ENCODE results near the gene DHX35.
A peak's percentile ranks its signal among the peaks of the same experiment; 100 is the strongest.

DHX35 gene, protein sequence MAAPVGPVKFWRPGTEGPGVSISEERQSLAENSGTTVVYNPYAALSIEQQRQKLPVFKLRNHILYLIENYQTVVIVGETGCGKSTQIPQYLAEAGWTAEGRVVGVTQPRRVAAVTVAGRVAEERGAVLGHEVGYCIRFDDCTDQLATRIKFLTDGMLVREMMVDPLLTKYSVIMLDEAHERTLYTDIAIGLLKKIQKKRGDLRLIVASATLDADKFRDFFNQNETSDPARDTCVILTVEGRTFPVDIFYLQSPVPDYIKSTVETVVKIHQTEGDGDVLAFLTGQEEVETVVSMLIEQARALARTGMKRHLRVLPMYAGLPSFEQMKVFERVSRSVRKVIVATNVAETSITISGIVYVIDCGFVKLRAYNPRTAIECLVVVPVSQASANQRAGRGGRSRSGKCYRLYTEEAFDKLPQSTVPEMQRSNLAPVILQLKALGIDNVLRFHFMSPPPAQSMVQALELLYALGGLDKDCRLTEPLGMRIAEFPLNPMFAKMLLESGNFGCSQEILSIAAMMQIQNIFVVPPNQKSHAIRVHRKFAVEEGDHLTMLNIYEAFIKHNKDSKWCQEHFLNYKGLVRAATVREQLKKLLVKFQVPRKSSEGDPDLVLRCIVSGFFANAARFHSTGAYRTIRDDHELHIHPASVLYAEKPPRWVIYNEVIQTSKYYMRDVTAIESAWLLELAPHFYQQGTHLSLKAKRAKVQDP

DNA sequence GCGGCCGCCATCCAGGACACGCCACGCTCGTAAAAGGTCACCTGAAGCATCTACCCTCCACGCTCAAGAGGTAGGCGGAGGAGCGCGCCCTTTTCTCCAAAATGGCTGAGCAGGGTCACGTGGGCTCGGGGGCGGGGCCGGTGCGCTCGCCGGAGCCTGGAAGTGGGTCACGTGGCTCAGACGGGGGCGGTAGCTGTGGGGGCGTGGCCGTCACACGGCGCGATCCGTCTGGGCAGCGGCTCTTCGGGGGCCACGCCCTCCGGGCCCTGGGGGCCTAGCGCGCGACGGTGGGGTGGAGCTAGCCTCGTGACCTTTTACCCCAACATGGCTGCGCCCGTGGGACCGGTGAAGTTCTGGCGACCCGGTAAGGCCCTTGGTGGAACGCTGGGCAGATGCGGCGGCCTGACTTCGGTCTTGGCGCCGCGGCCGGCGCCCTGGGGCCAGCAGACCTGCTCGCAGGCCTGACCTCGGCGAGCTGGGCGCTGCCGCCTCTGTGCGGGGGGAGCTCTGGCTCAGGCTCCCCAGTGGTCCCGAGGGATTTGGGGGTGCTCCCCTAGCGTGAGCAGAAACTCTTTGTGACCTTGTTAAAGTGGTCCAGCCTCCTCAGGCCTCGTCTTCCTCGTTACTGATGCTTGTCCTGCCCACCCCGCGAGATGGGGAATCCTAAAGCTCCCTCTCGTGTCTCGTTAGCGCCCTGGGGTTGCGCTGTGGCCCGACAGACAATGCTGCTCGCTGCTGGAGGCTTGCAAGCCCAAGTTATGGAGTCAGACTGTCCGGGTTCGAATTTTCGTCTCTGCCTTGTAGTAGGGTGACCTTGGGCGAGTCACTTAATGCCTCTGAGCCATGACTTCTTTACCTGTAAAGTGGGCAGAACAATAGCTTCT lies at the start of gene DHX35:
Gene DHX35 (plus strand): TSS at position 301 of the 884 bp plus-strand sequence. CDS start 24 bp downstream, at position 325.
- DNase-seq (ENCODE audit: low read depth, low spot score) = peak; percentile 99

- no peak for DNase-seq (ENCODE audit: low read depth, low spot score)
Observed at GRCh38 chr20:38915355-38915754, 46.8 kb upstream of the DHX35 start.

DNA sequence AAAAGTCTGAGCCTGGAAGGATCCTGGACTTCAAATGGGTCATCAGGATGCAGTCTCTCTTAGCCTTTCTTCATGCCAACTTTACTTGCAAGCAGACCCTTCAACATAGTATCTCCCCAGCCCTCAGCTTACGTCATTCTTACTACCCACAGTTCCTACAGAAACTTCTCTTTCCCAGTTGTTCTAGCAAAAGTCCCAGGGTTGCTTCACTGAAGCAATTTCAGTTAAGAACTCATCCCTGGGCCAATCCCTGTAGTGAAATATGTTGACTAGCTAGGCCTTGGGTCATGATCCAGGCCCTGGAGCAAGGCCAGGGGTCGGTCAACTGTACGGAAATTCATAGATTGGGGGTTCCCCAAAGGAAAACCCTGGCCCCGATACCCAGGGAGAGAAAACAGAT lies 44.5 kb upstream of the DHX35 start:
- no peak for DNase-seq (ENCODE audit: low read depth, low spot score)

GRCh38 chr20:38918172-38918571 lies 44.0 kb upstream of the DHX35 start:
- no peak for DNase-seq (ENCODE audit: low read depth, low spot score)

GRCh38 chr20:38919683-38920082 lies 42.5 kb upstream of the DHX35 start:
- no peak for DNase-seq (ENCODE audit: low read depth, low spot score)

GRCh38 chr20:38920411-38920810 lies 41.7 kb upstream of the DHX35 start:
- DNase-seq (ENCODE audit: low read depth, low spot score) = no peak

GRCh38 chr20:38920851-38921250 lies 41.3 kb upstream of the DHX35 start:
- DNase-seq (ENCODE audit: low read depth, low spot score) = peak; percentile 81

DNA sequence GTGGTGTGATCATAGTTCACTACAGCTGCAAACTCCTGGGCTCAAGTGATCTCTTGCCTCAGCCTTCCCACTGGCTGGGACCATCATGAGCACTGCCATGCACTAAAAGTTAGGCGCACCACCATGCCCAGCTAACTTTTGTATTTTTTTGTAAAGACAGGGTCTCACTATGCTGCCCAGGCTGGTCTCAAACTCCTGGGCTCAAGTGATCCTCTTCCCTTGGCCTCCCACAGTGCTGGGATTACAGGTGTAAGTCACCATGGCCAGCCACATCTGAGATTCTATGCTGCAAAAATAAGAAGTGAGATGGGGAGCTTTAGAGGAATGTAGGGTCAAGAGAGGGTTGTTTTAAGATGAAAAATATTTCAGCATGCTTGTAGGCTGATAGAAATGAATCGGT lies 37.4 kb upstream of the DHX35 start:
- DNase-seq (ENCODE audit: low read depth, low spot score) = no peak

- peak; percentile 100 for DNase-seq (ENCODE audit: low read depth, low spot score)
Observed at GRCh38 chr20:38926142-38926933, 35.8 kb upstream of the DHX35 start, which contains the start of gene FAM83D. FAM83D (plus strand) TSS chr20:38926417; CDS start chr20:38926443, 26 bp downstream.

DNA sequence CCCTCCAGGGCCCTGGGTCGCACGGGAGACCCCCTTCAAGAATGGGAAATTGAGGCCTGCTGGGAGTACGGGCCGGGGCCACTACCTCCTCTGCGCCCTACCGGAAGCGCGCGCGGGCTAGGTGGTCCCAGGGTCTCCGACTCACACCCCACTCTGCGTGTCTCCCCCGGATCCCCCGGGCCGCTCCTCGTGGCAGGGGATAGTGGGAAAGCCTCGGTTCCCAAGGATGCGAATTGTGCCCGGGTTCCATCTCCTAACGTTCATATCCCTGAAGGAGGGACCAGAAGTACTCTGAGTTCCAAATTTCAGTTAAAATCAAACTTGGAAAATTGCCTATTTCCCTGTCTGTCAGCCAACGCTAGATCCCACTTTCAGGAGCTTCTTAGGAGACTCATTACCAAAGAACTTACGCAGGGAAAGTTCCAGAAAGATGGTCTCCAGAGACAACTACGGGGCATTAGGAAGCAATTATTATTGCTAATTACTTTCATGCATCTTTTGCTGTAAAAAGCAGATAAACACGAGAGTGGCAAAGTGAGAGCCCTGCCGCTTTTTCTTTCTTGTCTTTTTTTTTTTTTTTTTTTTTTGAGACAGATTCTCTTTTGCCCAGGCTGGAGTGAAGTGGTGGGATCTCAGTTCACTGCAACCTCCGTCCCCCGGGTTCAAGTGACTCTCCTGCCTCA lies 35.1 kb upstream of the DHX35 start:
- no peak for DNase-seq (ENCODE audit: low read depth, low spot score)

GRCh38 chr20:38927902-38928578 lies 34.1 kb upstream of the DHX35 start:
- DNase-seq (ENCODE audit: low read depth, low spot score) = no peak

GRCh38 chr20:38930242-38930569 lies 31.9 kb upstream of the DHX35 start:
- DNase-seq (ENCODE audit: low read depth, low spot score) = no peak

DNA sequence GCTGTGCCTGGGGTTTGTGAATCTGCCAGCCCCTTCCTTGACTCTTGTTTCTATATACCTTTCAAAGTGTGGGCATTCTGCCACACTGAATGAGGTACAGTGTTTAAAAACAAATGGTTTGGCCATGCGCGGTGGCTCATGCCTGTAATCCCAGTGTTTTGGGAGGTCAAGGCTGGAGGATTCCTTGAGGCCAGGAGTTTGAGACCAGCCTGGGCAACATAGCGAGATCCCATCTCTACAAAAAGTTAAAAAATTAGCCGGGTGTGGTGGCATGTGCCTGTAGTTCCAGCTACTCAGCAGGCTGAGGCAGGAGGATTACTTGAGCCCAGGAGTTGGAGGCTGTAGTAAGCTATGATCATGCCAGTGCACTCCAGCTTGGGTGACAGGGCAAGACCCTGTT lies 30.2 kb upstream of the DHX35 start:
- no peak for DNase-seq (ENCODE audit: low read depth, low spot score)

GRCh38 chr20:38932457-38933120 lies 29.6 kb upstream of the DHX35 start:
- DNase-seq (ENCODE audit: low read depth, low spot score) = no peak

- DNase-seq (ENCODE audit: low read depth, low spot score) = no peak
Observed at GRCh38 chr20:38934530-38934929, 27.6 kb upstream of the DHX35 start.

GRCh38 chr20:38935285-38935684 lies 26.9 kb upstream of the DHX35 start:
- no peak for DNase-seq (ENCODE audit: low read depth, low spot score)

DNA sequence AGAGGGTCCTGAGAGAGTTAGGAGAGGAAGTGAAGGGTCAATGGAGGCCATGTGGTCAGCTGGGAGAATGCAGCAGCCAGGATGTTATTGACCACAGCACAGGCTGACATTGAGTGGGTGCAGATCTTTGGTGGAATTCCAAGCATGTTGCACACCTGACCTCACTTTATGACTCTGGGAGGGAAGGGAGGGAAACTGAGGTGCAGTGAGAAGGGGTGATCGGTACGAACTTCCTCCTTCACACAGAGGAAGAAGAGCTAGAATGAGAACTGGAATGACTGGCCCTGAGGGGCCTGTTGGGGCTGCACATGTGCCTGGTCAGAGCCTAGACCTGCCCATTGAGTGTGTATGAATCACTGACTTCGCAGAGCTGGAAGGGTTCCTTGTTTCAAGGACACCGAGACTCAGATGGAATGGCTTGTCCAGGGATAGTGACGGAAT lies 26.2 kb upstream of the DHX35 start:
- DNase-seq (ENCODE audit: low read depth, low spot score) = peak; percentile 33

GRCh38 chr20:38937000-38937399 lies 25.1 kb upstream of the DHX35 start:
- no peak for DNase-seq (ENCODE audit: low read depth, low spot score)

GRCh38 chr20:38937978-38938473 lies 24.1 kb upstream of the DHX35 start:
- no peak for DNase-seq (ENCODE audit: low read depth, low spot score)
